NB4 (cell line): ENCODE results near the gene RABAC1.

Experiments
- DNase-seq: peaks from one replicate; pipeline ENCODE4 v3.0.0; 2010; ENCODE audit warnings: low read depth
- H3K4me3 ChIP-seq: one replicate; pipeline ENCODE4 v1.5.1; 2011; ENCODE audit warnings: mild to moderate bottlenecking, low read depth, low read length, moderate library complexity
- CTCF ChIP-seq: IDR thresholded peaks from one replicate; pipeline ENCODE4 v1.5.1; 2012; ENCODE audit warnings: low read depth, low read length
- MYC ChIP-seq: IDR thresholded peaks from 2 replicates; pipeline ENCODE4 v1.6.1; 2011; ENCODE audit warnings: low read depth, low read length
- POLR2A ChIP-seq: IDR thresholded peaks from 2 replicates; pipeline ENCODE4 v1.6.1; 2011; ENCODE audit warnings: mild to moderate bottlenecking; ENCODE audit not compliant: insufficient read length; ENCODE audit errors: extremely low read depth
- TF ChIP-seq, protein P1 (sequence below): IDR thresholded peaks from 2 replicates; pipeline ENCODE4 v1.6.1; 2011; ENCODE audit warnings: low read depth, low read length

RABAC1 gene

DNA sequence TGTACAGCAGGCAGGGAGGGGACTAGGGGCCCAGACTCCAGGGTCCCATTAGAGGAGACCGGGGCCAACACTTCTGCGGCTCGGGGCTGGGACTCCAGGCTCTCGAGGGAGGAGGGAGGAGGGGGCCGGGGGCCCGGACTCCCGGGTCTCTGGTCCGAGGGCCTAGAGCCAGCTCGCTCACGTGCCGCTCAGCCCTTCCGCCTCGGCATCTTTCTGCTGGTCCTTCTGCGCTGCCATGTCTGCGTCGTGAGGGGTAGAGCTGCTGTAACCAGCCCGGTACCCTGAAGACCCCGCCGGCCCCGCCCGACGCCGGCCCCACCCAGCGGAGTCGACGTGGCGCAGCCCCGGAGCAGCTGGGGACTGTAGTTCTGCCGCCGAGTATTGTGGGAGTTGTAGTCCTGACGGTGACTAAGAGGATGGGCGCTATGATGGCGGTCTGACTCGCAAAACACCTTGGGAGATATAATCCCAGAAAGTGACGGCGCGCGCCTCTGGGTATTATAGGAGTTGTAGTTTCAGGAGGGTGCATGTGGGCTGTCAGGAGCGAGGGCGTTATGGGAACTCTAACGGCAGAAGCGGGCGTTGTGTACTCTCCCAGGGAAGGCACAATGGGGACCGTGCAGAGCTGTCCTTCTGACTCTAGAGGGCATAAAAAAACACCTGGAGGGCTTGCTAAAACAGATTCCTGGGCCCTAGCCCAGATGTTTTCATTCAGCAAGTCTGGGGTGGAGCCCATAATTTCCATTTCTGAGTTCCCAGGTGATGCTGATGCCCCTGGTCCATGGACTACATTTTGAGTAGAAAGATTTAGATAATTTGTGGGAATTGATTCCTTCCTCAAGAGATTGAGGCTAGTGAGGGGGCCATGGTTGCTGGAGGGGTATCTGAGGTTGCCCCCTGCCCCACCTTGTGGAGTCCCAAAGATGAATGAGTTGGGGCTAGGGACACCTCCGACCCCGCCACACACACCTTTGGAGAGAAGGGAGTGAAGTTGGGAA, at the start of gene RABAC1:
Gene RABAC1, minus strand, starts transcription at position 266 of the 998 bp plus-strand sequence. Its CDS starts 29 bp downstream, at position 237.
- DNase-seq, result peak; percentile 78
- peak within 1 kb of the TSS; percentile 47 for H3K4me3 ChIP-seq
- TF ChIP-seq, protein P1, sequence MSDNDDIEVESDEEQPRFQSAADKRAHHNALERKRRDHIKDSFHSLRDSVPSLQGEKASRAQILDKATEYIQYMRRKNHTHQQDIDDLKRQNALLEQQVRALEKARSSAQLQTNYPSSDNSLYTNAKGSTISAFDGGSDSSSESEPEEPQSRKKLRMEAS, result no peak
- TF ChIP-seq MYC (no peak; the same call in 1 of the 2 replicates), POLR2A (no peak), CTCF (no peak)

- TF ChIP-seq CTCF (no peak), POLR2A (no peak), MYC (no peak)
- TF ChIP-seq, protein P1, result no peak
- DNase-seq, result no peak
- H3K4me3 ChIP-seq, result no peak overlapping the region
These were observed 47.4 kb upstream of the RABAC1 start for GRCh38 chr19:42006569-42006968.

- TF ChIP-seq POLR2A (no peak), MYC (no peak), CTCF (no peak)
- TF ChIP-seq, protein P1, result no peak
- no peak overlapping the region for H3K4me3 ChIP-seq
- no peak for DNase-seq
These were observed 46.4 kb upstream of the RABAC1 start for GRCh38 chr19:42005504-42005903.

GRCh38 chr19:42003506-42004294, 44.6 kb upstream of the RABAC1 start:
- TF ChIP-seq MYC (no peak), CTCF (no peak), POLR2A (no peak)
- no peak overlapping the region for H3K4me3 ChIP-seq
- no peak for DNase-seq

DNA sequence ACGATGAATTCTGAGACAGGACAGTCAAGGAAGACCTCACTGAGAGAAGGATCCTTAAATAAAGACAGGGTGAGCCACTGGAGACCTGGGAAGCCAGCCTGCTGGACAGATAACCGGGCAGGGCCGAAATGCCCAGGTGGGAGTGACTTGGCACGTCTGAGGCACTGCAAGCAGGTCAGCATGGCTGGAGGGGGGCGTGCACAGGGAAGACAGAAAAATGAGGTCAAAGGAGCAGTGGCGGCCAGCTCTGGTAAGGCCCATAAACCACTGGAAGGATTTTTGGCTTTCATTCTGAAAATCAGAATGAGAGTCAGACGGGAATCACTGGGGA, 40.7 kb upstream of the RABAC1 start:
- no peak overlapping the region for H3K4me3 ChIP-seq
- TF ChIP-seq MYC (no peak), CTCF (no peak), POLR2A (no peak)
- TF ChIP-seq, protein P1, result no peak
- no peak for DNase-seq
